SH-SY5Y (cell line): ENCODE measurements around the gene CDKL2.

Source experiments
- GATA2 ChIP-seq: IDR thresholded peaks from 2 replicates; pipeline ENCODE4 v1.6.1; 2011; ENCODE audit warnings: mild to moderate bottlenecking, low read depth, low read length
- GATA3 ChIP-seq: IDR thresholded peaks from 2 replicates; pipeline ENCODE4 v1.6.1; 2011; ENCODE audit warnings: low read depth, mild to moderate bottlenecking, low read length, moderate library complexity

The CDKL2 gene

GRCh38 chr4:75658876-75659275 lies 28.5 kb upstream of the CDKL2 start:
- TF ChIP-seq GATA3 (no peak), GATA2 (no peak)

GRCh38 chr4:75655562-75655961 lies 25.2 kb upstream of the CDKL2 start:
- TF ChIP-seq GATA3 (no peak), GATA2 (no peak)

- no peak for TF ChIP-seq GATA3
- no peak for TF ChIP-seq GATA2
Measured at GRCh38 chr4:75654905-75655304, 24.6 kb upstream of the CDKL2 start.

DNA sequence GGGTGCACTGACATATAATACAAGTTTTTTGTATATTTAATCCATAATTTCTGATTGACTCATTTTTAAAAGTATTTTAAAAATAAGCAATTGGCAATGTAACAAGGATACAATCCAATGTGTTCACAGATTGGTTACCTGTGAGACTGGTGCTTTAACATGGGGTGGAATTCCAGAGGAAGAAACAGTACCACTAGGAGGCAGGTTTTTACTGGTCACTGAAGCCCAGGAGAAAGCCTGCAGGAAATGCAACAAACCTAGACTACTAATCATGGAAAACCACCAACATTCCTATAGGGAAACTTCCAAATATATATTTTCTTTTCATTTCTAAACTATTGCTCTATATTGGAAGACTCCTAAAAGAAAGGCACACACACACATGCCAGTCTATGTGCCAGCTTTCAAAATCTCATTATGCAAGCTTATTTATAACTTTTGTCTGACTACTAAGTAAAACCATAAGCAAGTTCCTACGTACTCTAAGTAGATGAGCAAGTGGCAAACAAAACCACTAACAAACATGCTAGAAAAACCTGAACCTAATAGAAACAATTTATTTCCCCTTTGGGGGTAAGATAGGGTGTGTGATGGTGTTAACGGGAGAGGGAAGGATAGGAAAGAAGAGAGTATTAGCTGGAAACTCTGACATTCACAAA lies 23.6 kb upstream of the CDKL2 start:
- TF ChIP-seq GATA3, result no peak

- TF ChIP-seq GATA2 (no peak), GATA3 (no peak)
Measured at GRCh38 chr4:75644095-75644494, 13.8 kb upstream of the CDKL2 start.

DNA sequence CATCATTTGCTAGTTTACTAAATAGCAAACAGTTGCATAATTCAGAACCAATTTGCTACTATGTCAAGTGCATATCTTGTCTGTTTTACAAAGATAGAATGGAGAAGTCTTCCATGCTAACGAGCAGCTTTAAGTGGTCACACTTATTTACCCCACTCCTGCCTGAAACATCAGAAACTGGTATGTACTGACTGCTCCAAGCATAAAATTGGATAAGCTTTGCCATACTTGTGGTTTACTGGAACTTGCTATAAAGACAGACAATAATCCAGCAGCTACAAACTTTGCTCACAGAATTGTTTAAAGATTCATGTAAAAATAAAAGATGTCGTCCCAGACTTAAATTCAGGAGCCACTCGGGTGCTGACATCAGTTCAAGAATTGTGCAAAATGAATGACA lies 13.3 kb upstream of the CDKL2 start:
- TF ChIP-seq GATA2 (no peak), GATA3 (no peak)

- no peak for TF ChIP-seq GATA2
- no peak for TF ChIP-seq GATA3
Measured at GRCh38 chr4:75639124-75639695, 8.9 kb upstream of the CDKL2 start.

- TF ChIP-seq GATA2 (no peak), GATA3 (no peak)
Measured at GRCh38 chr4:75637827-75638226, 7.5 kb upstream of the CDKL2 start.

DNA sequence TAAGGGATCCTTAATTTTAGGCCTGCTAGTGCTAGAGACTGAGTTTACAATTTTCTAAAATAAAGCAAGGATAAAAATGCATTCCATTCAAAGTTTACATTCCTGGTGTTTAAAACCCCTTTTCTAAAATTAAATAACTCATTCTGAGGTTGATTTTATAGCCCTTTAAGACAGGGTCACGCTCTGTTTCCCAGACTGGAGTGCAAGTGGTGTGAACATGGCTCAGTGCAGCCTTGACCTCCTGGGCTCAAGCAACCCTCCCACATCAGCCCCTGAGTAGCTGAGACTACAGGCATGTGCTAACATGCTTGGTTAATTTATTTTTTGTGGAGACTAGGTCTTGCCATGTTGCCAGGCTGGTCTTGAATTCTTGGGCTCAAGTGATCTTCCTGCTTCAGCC lies 6.8 kb upstream of the CDKL2 start:
- TF ChIP-seq GATA2 (no peak), GATA3 (no peak)

GRCh38 chr4:75634951-75635350 lies 4.6 kb upstream of the CDKL2 start:
- no peak for TF ChIP-seq GATA3
- no peak for TF ChIP-seq GATA2

DNA sequence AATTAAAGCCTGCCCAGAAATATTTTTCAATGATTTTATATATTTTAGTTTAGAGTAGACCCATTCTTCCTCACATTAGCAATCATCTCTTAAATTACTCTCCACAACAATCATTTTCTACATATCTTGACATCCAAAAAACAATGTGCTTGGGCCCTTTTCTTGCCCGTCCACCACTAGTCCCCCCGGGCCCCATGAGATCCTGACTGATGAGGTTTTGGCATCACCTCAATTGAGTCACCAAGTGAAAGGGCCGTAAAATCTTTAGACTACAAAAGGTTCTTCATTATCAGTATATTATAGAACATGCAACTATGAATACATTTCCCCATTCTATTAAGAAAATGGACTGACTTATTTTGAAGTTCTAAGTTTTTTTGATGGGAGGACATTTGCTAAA lies 4.0 kb upstream of the CDKL2 start:
- TF ChIP-seq GATA2 (no peak), GATA3 (no peak)

- TF ChIP-seq GATA2, result no peak
- no peak for TF ChIP-seq GATA3
Measured at GRCh38 chr4:75633846-75634245, 3.5 kb upstream of the CDKL2 start.

DNA sequence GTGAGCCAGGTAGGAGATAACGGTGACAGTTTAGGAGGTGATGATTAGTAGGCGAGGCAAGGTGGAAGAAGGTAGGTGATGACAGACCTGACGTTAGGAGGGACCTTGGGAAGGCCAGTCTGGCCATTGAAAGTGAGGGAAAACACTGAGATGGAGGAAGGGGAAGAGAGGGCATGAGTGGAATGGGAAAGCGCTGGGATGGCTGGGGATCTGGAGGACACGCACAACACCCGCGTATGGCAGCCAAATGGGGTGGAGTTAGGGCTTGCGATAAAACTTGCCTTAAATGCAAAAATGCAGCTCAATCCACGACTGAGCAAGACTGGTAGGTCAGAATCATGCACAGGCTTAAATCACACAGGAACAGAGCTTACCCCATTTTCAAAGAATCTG lies 605 bp upstream of the CDKL2 start:
- TF ChIP-seq GATA2 (no peak), GATA3 (no peak)

DNA sequence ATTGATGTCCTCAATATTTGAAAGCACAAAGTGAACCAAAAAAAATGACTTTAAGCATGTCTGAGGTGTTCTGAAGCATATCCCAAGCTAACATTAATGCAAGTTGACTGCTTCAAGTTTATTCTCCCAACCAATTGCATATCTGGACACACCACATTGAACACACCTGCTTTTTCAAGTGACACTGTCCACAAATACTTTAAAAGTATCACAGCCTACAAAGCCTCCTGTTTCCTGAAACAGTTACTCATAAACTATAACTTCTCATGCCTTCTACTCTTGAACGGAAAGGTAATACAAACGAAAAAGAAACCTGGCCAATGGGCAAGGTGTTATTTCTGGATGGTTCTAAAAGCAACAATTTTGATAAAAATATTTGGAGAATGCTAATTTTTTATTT lies 1.1 kb downstream of the CDKL2 start:
- TF ChIP-seq GATA2 (no peak), GATA3 (no peak)

GRCh38 chr4:75623026-75623425 lies 7.3 kb downstream of the CDKL2 start:
- TF ChIP-seq GATA2, result no peak
- no peak for TF ChIP-seq GATA3

DNA sequence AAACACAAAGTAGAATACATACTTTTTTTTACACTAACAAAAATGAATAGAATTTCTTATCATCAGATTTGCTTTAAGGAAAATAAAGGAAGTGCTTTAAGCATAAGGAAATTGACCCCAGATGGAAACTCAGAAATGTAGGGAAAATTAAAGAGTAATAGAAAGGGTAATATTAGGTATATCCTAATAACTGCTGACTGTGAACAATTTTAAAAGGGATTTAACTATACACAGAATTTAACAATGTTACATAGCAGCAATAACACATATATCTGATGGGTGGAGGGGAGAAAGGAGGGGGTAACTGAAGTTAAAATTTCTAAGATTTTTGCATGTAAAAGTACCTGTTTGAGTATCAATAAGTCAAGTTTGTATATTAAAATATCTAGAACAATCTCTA lies 8.6 kb downstream of the CDKL2 start:
- TF ChIP-seq GATA3, result no peak
- TF ChIP-seq GATA2, result no peak
